ENCODE data around the gene SPPL3.

DNA sequence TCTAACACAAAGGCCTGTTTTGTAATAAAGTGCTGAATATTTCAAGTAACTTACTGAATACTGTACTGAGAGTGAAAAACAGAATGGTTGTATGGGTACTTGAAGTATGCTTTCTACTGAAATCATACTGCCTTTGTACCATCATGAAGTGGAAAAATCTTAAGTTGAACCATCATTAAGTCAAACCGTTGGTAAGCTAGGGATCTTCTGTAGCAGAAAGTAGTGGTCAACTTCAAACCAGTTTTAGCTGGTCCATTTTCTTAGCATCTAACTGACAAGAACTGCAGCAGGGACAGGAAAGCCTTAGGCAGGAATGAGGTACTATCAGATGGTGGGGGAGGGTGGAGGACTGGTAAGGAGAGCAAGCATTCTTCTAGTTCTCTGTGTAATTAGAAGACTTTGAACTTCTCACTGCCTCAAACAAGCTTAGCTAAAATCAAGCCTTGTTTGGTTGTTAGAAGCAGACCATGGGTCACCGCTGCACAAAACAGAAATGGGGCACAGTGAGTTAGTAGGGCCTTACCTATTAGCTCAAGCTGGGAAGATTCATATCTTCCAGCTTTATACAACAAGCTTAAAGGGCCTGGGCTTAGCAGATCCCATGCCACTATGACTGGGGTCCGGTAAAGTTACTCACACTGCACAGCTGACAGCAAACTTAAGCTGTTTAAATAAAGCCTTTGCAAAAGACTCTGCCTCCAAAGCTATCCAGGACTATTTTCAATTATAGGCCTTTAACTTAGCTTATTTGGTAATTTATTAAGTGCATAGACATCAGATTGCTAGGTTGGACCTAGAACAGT is 104.7 kb downstream of the SPPL3 start:
- TF ChIP-seq, protein P1, sequence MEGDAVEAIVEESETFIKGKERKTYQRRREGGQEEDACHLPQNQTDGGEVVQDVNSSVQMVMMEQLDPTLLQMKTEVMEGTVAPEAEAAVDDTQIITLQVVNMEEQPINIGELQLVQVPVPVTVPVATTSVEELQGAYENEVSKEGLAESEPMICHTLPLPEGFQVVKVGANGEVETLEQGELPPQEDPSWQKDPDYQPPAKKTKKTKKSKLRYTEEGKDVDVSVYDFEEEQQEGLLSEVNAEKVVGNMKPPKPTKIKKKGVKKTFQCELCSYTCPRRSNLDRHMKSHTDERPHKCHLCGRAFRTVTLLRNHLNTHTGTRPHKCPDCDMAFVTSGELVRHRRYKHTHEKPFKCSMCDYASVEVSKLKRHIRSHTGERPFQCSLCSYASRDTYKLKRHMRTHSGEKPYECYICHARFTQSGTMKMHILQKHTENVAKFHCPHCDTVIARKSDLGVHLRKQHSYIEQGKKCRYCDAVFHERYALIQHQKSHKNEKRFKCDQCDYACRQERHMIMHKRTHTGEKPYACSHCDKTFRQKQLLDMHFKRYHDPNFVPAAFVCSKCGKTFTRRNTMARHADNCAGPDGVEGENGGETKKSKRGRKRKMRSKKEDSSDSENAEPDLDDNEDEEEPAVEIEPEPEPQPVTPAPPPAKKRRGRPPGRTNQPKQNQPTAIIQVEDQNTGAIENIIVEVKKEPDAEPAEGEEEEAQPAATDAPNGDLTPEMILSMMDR (IDR thresholded peaks at IDR 0.05): no peak
- TF ChIP-seq POLR2AphosphoS5 (IDR thresholded peaks at IDR 0.05; ENCODE audit: low read depth, low read length): no peak
